Parathyroid adenoma (tissue), 2 donors: ENCODE results near the gene MED23.

Experiments used
- H2AFZ ChIP-seq: fragments of 300-600 bp; sonication (generic); one replicate; pipeline ENCODE4 v1.7.0; 2017; ENCODE audit warnings: antibody characterized with exemption, mild to moderate bottlenecking
- H3K27ac ChIP-seq: fragments of 300-600 bp; sonication (generic); one replicate; pipeline ENCODE4 v1.7.0; 2017
- H3K27me3 ChIP-seq: fragments of 300-600 bp; sonication (generic); one replicate; pipeline ENCODE4 v1.7.0; 2017; ENCODE audit warnings: low read length; ENCODE audit not compliant: control insufficient read depth, insufficient read depth
- H3K36me3 ChIP-seq: fragments of 300-600 bp; sonication (generic); one replicate; pipeline ENCODE4 v1.7.0; 2017; ENCODE audit warnings: low read length; ENCODE audit not compliant: control insufficient read depth, insufficient read depth
- H3K4me1 ChIP-seq: fragments of 300-600 bp; sonication (generic); one replicate; pipeline ENCODE4 v1.7.0; 2017; ENCODE audit warnings: control low read depth
- H3K4me2 ChIP-seq: fragments of 300-600 bp; sonication (generic); one replicate; pipeline ENCODE4 v1.7.0; 2017; ENCODE audit warnings: low read length
- H3K4me3 ChIP-seq: fragments of 300-600 bp; sonication (generic); one replicate; pipeline ENCODE4 v1.7.0; 2017; ENCODE audit warnings: low read depth, low read length
- H3K79me2 ChIP-seq: fragments of 300-600 bp; sonication (generic); one replicate; pipeline ENCODE4 v1.7.0; 2017; ENCODE audit warnings: control low read depth
- H3K9ac ChIP-seq: fragments of 300-600 bp; sonication (generic); one replicate; pipeline ENCODE4 v1.7.0; 2017; ENCODE audit warnings: mild to moderate bottlenecking
- H3K9me3 ChIP-seq: fragments of 300-600 bp; sonication (generic); one replicate; pipeline ENCODE4 v1.7.0; 2017; ENCODE audit warnings: low read length; ENCODE audit not compliant: control insufficient read depth
- CTCF ChIP-seq: fragments of 300-600 bp; sonication (generic); IDR thresholded peaks from one replicate; pipeline ENCODE4 v1.7.0; 2017; ENCODE audit warnings: antibody characterized with exemption, mild to moderate bottlenecking
- donor health status: primary hyperparathyroidism.

MED23 gene

GRCh38 chr6:131646249-131646670 is 18.2 kb upstream of the MED23 start:
- no peaks in the 10 kb centered on the region for H3K4me1 ChIP-seq
- no peak overlapping the region for H3K27ac ChIP-seq
- H3K79me2 ChIP-seq = no peaks in the 10 kb centered on the region
- no peak overlapping the region for H3K4me2 ChIP-seq
- no peak overlapping the region for H2AFZ ChIP-seq
- no peak overlapping the region for H3K9ac ChIP-seq
- no peak overlapping the region for H3K4me3 ChIP-seq
- no peak for TF ChIP-seq CTCF
- no peaks in the 10 kb centered on the region for H3K9me3 ChIP-seq
- H3K36me3 ChIP-seq = no peaks in the 10 kb centered on the region
- no peaks in the 10 kb centered on the region for H3K27me3 ChIP-seq

GRCh38 chr6:131645846-131646245 is 17.8 kb upstream of the MED23 start:
- Histone ChIP-seq H3K79me2 (no peaks in the 10 kb centered on the region), H3K36me3 (no peaks in the 10 kb centered on the region), H3K4me2 (no peak overlapping the region), H3K4me3 (no peak overlapping the region), H2AFZ (no peak overlapping the region), H3K9me3 (no peaks in the 10 kb centered on the region), H3K4me1 (no peaks in the 10 kb centered on the region), H3K27me3 (no peaks in the 10 kb centered on the region), H3K27ac (no peak overlapping the region), H3K9ac (no peak overlapping the region)
- no peak for TF ChIP-seq CTCF

GRCh38 chr6:131644921-131645320 is 16.9 kb upstream of the MED23 start:
- no peaks in the 10 kb centered on the region for H3K4me1 ChIP-seq
- no peak for TF ChIP-seq CTCF
- H3K9ac ChIP-seq = no peak overlapping the region
- no peaks in the 10 kb centered on the region for H3K79me2 ChIP-seq
- no peak overlapping the region for H3K27ac ChIP-seq
- H3K36me3 ChIP-seq = no peaks in the 10 kb centered on the region
- H2AFZ ChIP-seq = no peak overlapping the region
- no peaks in the 10 kb centered on the region for H3K9me3 ChIP-seq
- H3K4me2 ChIP-seq = no peak overlapping the region
- H3K27me3 ChIP-seq = no peaks in the 10 kb centered on the region
- H3K4me3 ChIP-seq = no peak overlapping the region

- Histone ChIP-seq H3K27ac (no peak overlapping the region), H3K36me3 (no peaks in the 10 kb centered on the region), H3K4me1 (no peaks in the 10 kb centered on the region), H3K79me2 (no peaks in the 10 kb centered on the region), H3K27me3 (no peaks in the 10 kb centered on the region), H3K9ac (no peak overlapping the region), H3K4me2 (no peak overlapping the region), H3K4me3 (no peak overlapping the region), H3K9me3 (no peaks in the 10 kb centered on the region), H2AFZ (no peak overlapping the region)
- no peak for TF ChIP-seq CTCF
Observed at GRCh38 chr6:131643855-131644460, 15.9 kb upstream of the MED23 start.

GRCh38 chr6:131642987-131643611 is 15.1 kb upstream of the MED23 start:
- no peaks in the 10 kb centered on the region for H3K4me1 ChIP-seq
- no peaks in the 10 kb centered on the region for H3K27me3 ChIP-seq
- H3K36me3 ChIP-seq = no peaks in the 10 kb centered on the region
- no peak overlapping the region for H3K9ac ChIP-seq
- TF ChIP-seq CTCF = no peak
- H3K79me2 ChIP-seq = no peaks in the 10 kb centered on the region
- H3K27ac ChIP-seq = no peak overlapping the region
- H3K9me3 ChIP-seq = no peaks in the 10 kb centered on the region
- no peak overlapping the region for H3K4me2 ChIP-seq
- H3K4me3 ChIP-seq = no peak overlapping the region
- H2AFZ ChIP-seq = no peak overlapping the region
